ENCODE results near the gene ATP13A2. TPM values are rescaled to one million over a fixed set of nuclear protein-coding genes. Genes with fewer than 3 reads are reported as not detected.

ATP13A2 gene
- total and polyA plus RNA-seq, 2 donors (not counting 1 experiment from before 2014, with no cell fraction given): 41.6 to 51.8 TPM

- H3K79me2 ChIP-seq (ENCODE audit: control insufficient read depth, insufficient read depth, low read length): peaks cover 76% of the 10 kb centered on the region
- H2AFZ ChIP-seq (ENCODE audit: insufficient read depth, low read depth, low read length, poor library complexity, severe bottlenecking): peak overlapping the region; percentile 32
- peak overlapping the region in 4 of 5 experiments; percentile 5 to 36 (median 30) for H3K4me3 ChIP-seq (ENCODE audit: control extremely low read depth in 1 of 5, extremely low read depth in 1 of 5, insufficient read depth in 1 of 5, low read depth in 2 of 5, low read length in 4 of 5)
- ATAC-seq (ENCODE audit: low read depth) (peak; percentile 75), DNase-seq (peak; percentile 53)
- Mint-ChIP-seq H3K27ac (peak overlapping the region; percentile 84), H3K4me3 (peak overlapping the region; percentile 83), H3K4me1 (peaks cover 19% of the 10 kb centered on the region), H3K27me3 (no peaks in the 10 kb centered on the region), H3K9me3 (ENCODE audit: insufficient read depth) (no peaks in the 10 kb centered on the region)
- H3K4me2 ChIP-seq (replicated peaks; ENCODE audit: low read depth, low read length, poor library complexity, severe bottlenecking): peak overlapping the region; percentile 66
- peaks cover 31% of the 10 kb centered on the region for H4K20me1 ChIP-seq (ENCODE audit: control insufficient read depth, insufficient read depth, low read length, poor library complexity, severe bottlenecking)
- no peaks in the 10 kb centered on the region for H3K9me3 ChIP-seq (ENCODE audit: control extremely low read depth in 1 of 3, control insufficient read depth in 2 of 3, insufficient read depth in 1 of 3, low read length in 2 of 3)
- H3K4me1 ChIP-seq (ENCODE audit: control insufficient read depth in 2 of 2, insufficient read depth in 2 of 2, low read length in 2 of 2): peaks cover 6 to 11% of the 10 kb centered on the region in 2 donors
- H3K27me3 ChIP-seq (replicated peaks in 1 of 4; ENCODE audit: control extremely low read depth in 1 of 4, control insufficient read depth in 3 of 4, insufficient read depth in 4 of 4, low read length in 3 of 4): no peaks in the 10 kb centered on the region
- TF ChIP-seq CTCF (IDR thresholded peaks at IDR 0.05) (peak; percentile 76), EZH2 (IDR thresholded peaks at IDR 0.05; ENCODE audit: borderline replicate concordance, insufficient read depth, low read depth, low read length, poor library complexity, severe bottlenecking) (no peak)
- POLR2A ChIA-PET: interaction anchor here (0.6 to 0.7 kb wide), 2 partner anchors 33 to 141 kb away, joined by 3 read pairs; no protein-coding TSS in a partner anchor
- CTCF ChIA-PET: interaction anchor here (0.7 to 6.9 kb wide), 15 partner anchors 9 to 1424 kb away, joined by 3 to 73 read pairs (median 4); no protein-coding TSS in a partner anchor
- H3K9ac ChIP-seq (ENCODE audit: low read length): peak overlapping the region; percentile 38
- peaks cover 2 to 39% of the 10 kb centered on the region in 2 experiments for H3K36me3 ChIP-seq (replicated peaks in 1 of 2; ENCODE audit: control extremely low read depth in 1 of 2, control insufficient read depth in 1 of 2, extremely low read depth in 1 of 2, insufficient read depth in 2 of 2, low read length in 1 of 2)
- WGBS (ENCODE audit: insufficient coverage): 0% methylated on average over 3 of the region's 9 CpGs
- H3K27ac ChIP-seq (ENCODE audit: low read length in 2 of 2): peak overlapping the region; percentile 26 to 56
- intact Hi-C loops (cut with micrococcal nuclease): loop anchor here (1.0 to 2.0 kb wide), 2 partner anchors 94 to 133 kb away; no protein-coding TSS in a partner anchor
Measured at GRCh38 chr1:17045634-17046333, 34.1 kb upstream of the ATP13A2 start.

GRCh38 chr1:17045150-17045549, 33.4 kb upstream of the ATP13A2 start:
- Histone ChIP-seq H4K20me1 (ENCODE audit: control insufficient read depth, insufficient read depth, low read length, poor library complexity, severe bottlenecking) (peaks cover 31% of the 10 kb centered on the region), H3K4me1 (ENCODE audit: control insufficient read depth in 2 of 2, insufficient read depth in 2 of 2, low read length in 2 of 2) (peaks cover 6 to 11% of the 10 kb centered on the region in 2 donors), H2AFZ (ENCODE audit: insufficient read depth, low read depth, low read length, poor library complexity, severe bottlenecking) (no peak overlapping the region), H3K79me2 (ENCODE audit: control insufficient read depth, insufficient read depth, low read length) (peaks cover 75% of the 10 kb centered on the region), H3K36me3 (replicated peaks in 1 of 2; ENCODE audit: control extremely low read depth in 1 of 2, control insufficient read depth in 1 of 2, extremely low read depth in 1 of 2, insufficient read depth in 2 of 2, low read length in 1 of 2) (peaks cover 2 to 40% of the 10 kb centered on the region in 2 experiments), H3K27me3 (replicated peaks in 1 of 4; ENCODE audit: control extremely low read depth in 1 of 4, control insufficient read depth in 3 of 4, insufficient read depth in 4 of 4, low read length in 3 of 4) (no peaks in the 10 kb centered on the region), H3K27ac (ENCODE audit: low read length in 2 of 2) (no peak overlapping the region), H3K9ac (ENCODE audit: low read length) (no peak overlapping the region), H3K9me3 (ENCODE audit: control extremely low read depth in 1 of 3, control insufficient read depth in 2 of 3, insufficient read depth in 1 of 3, low read length in 2 of 3) (no peaks in the 10 kb centered on the region), H3K4me2 (replicated peaks; ENCODE audit: low read depth, low read length, poor library complexity, severe bottlenecking) (no peak overlapping the region), H3K4me3 (ENCODE audit: control extremely low read depth in 1 of 5, extremely low read depth in 1 of 5, insufficient read depth in 1 of 5, low read depth in 2 of 5, low read length in 4 of 5) (no peak overlapping the region)
- intact Hi-C loops (cut with micrococcal nuclease): no loop called here
- TF ChIP-seq EZH2 (IDR thresholded peaks at IDR 0.05; ENCODE audit: borderline replicate concordance, insufficient read depth, low read depth, low read length, poor library complexity, severe bottlenecking) (no peak), CTCF (IDR thresholded peaks at IDR 0.05) (no peak)
- ChIA-PET CTCF (interaction anchor here (1.2 to 6.9 kb wide), 7 partner anchors 8 to 424 kb away, joined by 4 to 73 read pairs (median 5); no protein-coding TSS in a partner anchor), POLR2A (no interaction called here)
- DNase-seq (no peak), ATAC-seq (ENCODE audit: low read depth) (no peak)
- Mint-ChIP-seq H3K27ac (peak overlapping the region; percentile 1), H3K9me3 (ENCODE audit: insufficient read depth) (no peaks in the 10 kb centered on the region), H3K27me3 (no peaks in the 10 kb centered on the region), H3K4me1 (peaks cover 19% of the 10 kb centered on the region), H3K4me3 (peak overlapping the region; percentile 83)
- 50% methylated on average over 2 of the region's 5 CpGs for WGBS (ENCODE audit: insufficient coverage)

Data from B cell (primary cell).